ENCODE results near the gene CAPS. TPM values are rescaled to one million over a fixed set of nuclear protein-coding genes. Genes with fewer than 3 reads are reported as not detected.
A peak's percentile ranks its signal among the peaks of the same experiment; 100 is the strongest.

CAPS gene
- total RNA-seq, 2 donors from 2014 or later, result 6.6 to 6.7 TPM

- 87 to 93% methylated on average over 6 to 10 of the region's 10 CpGs for WGBS, 2 experiments (ENCODE audit: insufficient coverage in 1 of 2, insufficient read length in 1 of 2)
- Mint-ChIP-seq H3K27me3 (ENCODE audit: insufficient read depth) (no peaks in the 10 kb centered on the region), H3K27ac (no peak overlapping the region), H3K4me1 (no peaks in the 10 kb centered on the region), H3K36me3 (ENCODE audit: low read depth) (peaks cover 69% of the 10 kb centered on the region), H3K9me3 (no peaks in the 10 kb centered on the region), H3K4me3 (no peak overlapping the region)
- H3K27me3 ChIP-seq (ENCODE audit: control insufficient read depth, insufficient read depth, low read length, poor library complexity, severe bottlenecking), result no peaks in the 10 kb centered on the region
- no peak overlapping the region for H3K27ac ChIP-seq (ENCODE audit: low read depth, low read length)
- TF ChIP-seq, protein P1, sequence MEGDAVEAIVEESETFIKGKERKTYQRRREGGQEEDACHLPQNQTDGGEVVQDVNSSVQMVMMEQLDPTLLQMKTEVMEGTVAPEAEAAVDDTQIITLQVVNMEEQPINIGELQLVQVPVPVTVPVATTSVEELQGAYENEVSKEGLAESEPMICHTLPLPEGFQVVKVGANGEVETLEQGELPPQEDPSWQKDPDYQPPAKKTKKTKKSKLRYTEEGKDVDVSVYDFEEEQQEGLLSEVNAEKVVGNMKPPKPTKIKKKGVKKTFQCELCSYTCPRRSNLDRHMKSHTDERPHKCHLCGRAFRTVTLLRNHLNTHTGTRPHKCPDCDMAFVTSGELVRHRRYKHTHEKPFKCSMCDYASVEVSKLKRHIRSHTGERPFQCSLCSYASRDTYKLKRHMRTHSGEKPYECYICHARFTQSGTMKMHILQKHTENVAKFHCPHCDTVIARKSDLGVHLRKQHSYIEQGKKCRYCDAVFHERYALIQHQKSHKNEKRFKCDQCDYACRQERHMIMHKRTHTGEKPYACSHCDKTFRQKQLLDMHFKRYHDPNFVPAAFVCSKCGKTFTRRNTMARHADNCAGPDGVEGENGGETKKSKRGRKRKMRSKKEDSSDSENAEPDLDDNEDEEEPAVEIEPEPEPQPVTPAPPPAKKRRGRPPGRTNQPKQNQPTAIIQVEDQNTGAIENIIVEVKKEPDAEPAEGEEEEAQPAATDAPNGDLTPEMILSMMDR (conservative IDR thresholded peaks at IDR 0.05), result no peak
- H3K4me1 ChIP-seq (ENCODE audit: control insufficient read depth, insufficient read depth, low read length), result no peaks in the 10 kb centered on the region
- no peak overlapping the region for H3K4me3 ChIP-seq (ENCODE audit: low read length)
- H3K9me3 ChIP-seq (ENCODE audit: control insufficient read depth, low read length), result no peaks in the 10 kb centered on the region
- H3K9ac ChIP-seq (ENCODE audit: extremely low read depth, low read length, poor library complexity, severe bottlenecking), result no peak overlapping the region
- peaks cover 58% of the 10 kb centered on the region for H3K36me3 ChIP-seq (ENCODE audit: control insufficient read depth, insufficient read depth, low read length)
- DNase-seq, result no peak
These were observed 23.5 kb downstream of the CAPS start for GRCh38 chr19:5937550-5937949.

DNA sequence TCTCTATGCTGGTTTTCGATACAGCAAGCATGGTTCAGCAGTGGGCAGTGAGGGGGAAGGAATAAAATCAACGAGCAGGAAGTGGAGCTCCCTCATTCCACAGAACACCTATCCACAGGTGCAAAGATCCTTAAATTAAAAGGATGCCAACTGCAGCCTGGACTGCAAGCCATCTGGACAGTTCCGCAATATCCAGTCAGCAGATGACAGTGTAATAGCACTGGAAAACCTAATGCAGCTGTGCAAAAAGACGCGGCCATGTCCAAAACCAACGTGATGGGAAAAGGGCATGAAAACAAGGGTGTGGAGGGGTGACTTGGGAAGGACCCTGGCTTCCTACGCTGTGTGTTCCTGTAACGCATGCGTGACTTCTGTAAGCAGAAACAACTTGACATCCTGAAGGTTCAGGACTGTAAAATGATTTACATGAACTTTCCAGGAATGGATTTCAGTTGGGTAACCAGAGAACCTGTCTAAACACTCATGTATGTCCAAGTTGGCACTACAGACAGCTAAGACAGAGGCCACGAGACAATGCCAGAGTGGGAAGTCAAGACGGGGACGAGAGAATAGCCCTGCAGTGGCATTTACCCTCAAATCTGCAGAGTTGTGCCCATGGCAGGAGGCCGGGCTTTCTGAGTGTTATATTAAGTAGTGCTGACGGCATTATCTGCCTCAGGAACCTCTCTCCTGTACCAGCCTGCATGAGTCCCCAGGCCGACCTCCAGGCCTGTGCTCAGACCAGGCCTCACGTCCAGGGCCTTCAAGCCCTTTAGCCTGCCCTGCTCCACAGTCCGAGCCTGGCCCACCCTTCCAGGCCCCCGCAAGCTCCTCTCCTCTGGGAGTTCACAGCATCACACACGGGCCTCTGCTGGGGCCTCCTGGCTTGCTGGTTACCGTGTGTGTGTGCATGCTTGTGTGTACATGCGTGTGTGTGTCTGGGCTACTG lies 26.5 kb downstream of the CAPS start:
- Histone ChIP-seq H3K9ac (ENCODE audit: extremely low read depth, low read length, poor library complexity, severe bottlenecking) (no peak overlapping the region), H3K4me3 (ENCODE audit: low read length) (no peak overlapping the region), H3K4me1 (ENCODE audit: control insufficient read depth, insufficient read depth, low read length) (no peaks in the 10 kb centered on the region), H3K36me3 (ENCODE audit: control insufficient read depth, insufficient read depth, low read length) (peaks cover 47% of the 10 kb centered on the region), H3K9me3 (ENCODE audit: control insufficient read depth, low read length) (no peaks in the 10 kb centered on the region), H3K27me3 (ENCODE audit: control insufficient read depth, insufficient read depth, low read length, poor library complexity, severe bottlenecking) (no peaks in the 10 kb centered on the region), H3K27ac (ENCODE audit: low read depth, low read length) (no peak overlapping the region)
- Mint-ChIP-seq H3K4me1 (no peaks in the 10 kb centered on the region), H3K36me3 (ENCODE audit: low read depth) (peaks cover 57% of the 10 kb centered on the region), H3K27me3 (ENCODE audit: insufficient read depth) (no peaks in the 10 kb centered on the region), H3K27ac (no peak overlapping the region), H3K4me3 (no peak overlapping the region), H3K9me3 (no peaks in the 10 kb centered on the region)
- no peak for DNase-seq
- TF ChIP-seq, protein P1 (conservative IDR thresholded peaks at IDR 0.05), result no peak
- WGBS, 2 experiments (ENCODE audit: insufficient coverage in 1 of 2, insufficient read length in 1 of 2), result 93 to 97% methylated on average over 12 to 21 of the region's 21 CpGs

- TF ChIP-seq, protein P1 (conservative IDR thresholded peaks at IDR 0.05), result no peak
- H3K27me3 ChIP-seq (ENCODE audit: control insufficient read depth, insufficient read depth, low read length, poor library complexity, severe bottlenecking), result no peaks in the 10 kb centered on the region
- Mint-ChIP-seq H3K4me3 (no peak overlapping the region), H3K9me3 (no peaks in the 10 kb centered on the region), H3K27ac (peak overlapping the region; percentile 19), H3K27me3 (ENCODE audit: insufficient read depth) (no peaks in the 10 kb centered on the region), H3K36me3 (ENCODE audit: low read depth) (peaks cover 54% of the 10 kb centered on the region), H3K4me1 (no peaks in the 10 kb centered on the region)
- no peak for DNase-seq
- H3K27ac ChIP-seq (ENCODE audit: low read depth, low read length), result no peak overlapping the region
- H3K9me3 ChIP-seq (ENCODE audit: control insufficient read depth, low read length), result no peaks in the 10 kb centered on the region
- no peak overlapping the region for H3K4me3 ChIP-seq (ENCODE audit: low read length)
- WGBS, 2 experiments (ENCODE audit: insufficient coverage in 1 of 2, insufficient read length in 1 of 2), result 89 to 95% methylated on average over 9 to 11 of the region's 11 CpGs
- no peaks in the 10 kb centered on the region for H3K4me1 ChIP-seq (ENCODE audit: control insufficient read depth, insufficient read depth, low read length)
- H3K9ac ChIP-seq (ENCODE audit: extremely low read depth, low read length, poor library complexity, severe bottlenecking), result no peak overlapping the region
- H3K36me3 ChIP-seq (ENCODE audit: control insufficient read depth, insufficient read depth, low read length), result peaks cover 43% of the 10 kb centered on the region
These were observed 27.6 kb downstream of the CAPS start for GRCh38 chr19:5941673-5942072.
